Measurements from ENCODE around the gene DUS4L. TPM values are rescaled to one million over a fixed set of nuclear protein-coding genes. Genes with fewer than 3 reads are reported as not detected.

DUS4L gene
- total and polyA plus RNA-seq, 2 of the 13 experiments (the other 11 are each of a cell fraction or from before 2014, with no cell fraction given), result 5.6 to 9.8 TPM

GRCh38 chr7:107563775-107564552 is at the start of gene DUS4L, which contains the start of gene COG5 (continued):
- TF ChIP-seq ZNF687 (CRISPR knock-in tag; IDR thresholded peaks at IDR 0.05) (peak; percentile 93), MAX (IDR thresholded peaks at IDR 0.05) (peak; percentile 82), CEBPZ (IDR thresholded peaks at IDR 0.05; ENCODE audit: low read length) (no peak), SCMH1 (CRISPR knock-in tag; IDR thresholded peaks at IDR 0.05; ENCODE audit: borderline replicate concordance) (no peak), ETV5 (CRISPR knock-in tag; IDR thresholded peaks at IDR 0.05; ENCODE audit: borderline replicate concordance) (0 out of 2 replicates have a peak, but pooled peaks have one; percentile 12), BORCS8-MEF2B (CRISPR knock-in tag; IDR thresholded peaks at IDR 0.05) (peak; percentile 65; the same call in 1 of the 2 replicates), POGK (CRISPR knock-in tag; conservative IDR thresholded peaks at IDR 0.05) (peak; percentile 77), RXRB (CRISPR knock-in tag; IDR thresholded peaks at IDR 0.05; ENCODE audit: borderline replicate concordance) (peak; percentile 70; the same call in 1 of the 2 replicates), GLI4 (CRISPR knock-in tag; IDR thresholded peaks at IDR 0.05; ENCODE audit: borderline replicate concordance) (no peak; the same call in 1 of the 2 replicates), KAT8 (CRISPR knock-in tag; IDR thresholded peaks at IDR 0.05) (peak; percentile 97), FOXO1 (CRISPR knock-in tag; IDR thresholded peaks at IDR 0.05) (peak; percentile 76), ZNF253 (CRISPR knock-in tag; IDR thresholded peaks at IDR 0.05; ENCODE audit: borderline replicate concordance) (peak; percentile 94; the same call in 1 of the 2 replicates), HNF1B (CRISPR knock-in tag; IDR thresholded peaks at IDR 0.05) (peak; percentile 50), ZFP36L2 (CRISPR knock-in tag; IDR thresholded peaks at IDR 0.05) (no peak; the same call in 1 of the 2 replicates), ZNF672 (CRISPR knock-in tag; IDR thresholded peaks at IDR 0.05) (0 out of 2 replicates have a peak, but pooled peaks have one; percentile 33), SUZ12 (IDR thresholded peaks at IDR 0.05; ENCODE audit: low read depth, low read length) (no peak)
